Measurements from ENCODE around the gene CHURC1. TPM values are rescaled to one million over a fixed set of nuclear protein-coding genes. Genes with fewer than 3 reads are reported as not detected.

The CHURC1 gene
- total RNA-seq, 2 donors from 2014 or later, result 115 to 128 TPM

DNA sequence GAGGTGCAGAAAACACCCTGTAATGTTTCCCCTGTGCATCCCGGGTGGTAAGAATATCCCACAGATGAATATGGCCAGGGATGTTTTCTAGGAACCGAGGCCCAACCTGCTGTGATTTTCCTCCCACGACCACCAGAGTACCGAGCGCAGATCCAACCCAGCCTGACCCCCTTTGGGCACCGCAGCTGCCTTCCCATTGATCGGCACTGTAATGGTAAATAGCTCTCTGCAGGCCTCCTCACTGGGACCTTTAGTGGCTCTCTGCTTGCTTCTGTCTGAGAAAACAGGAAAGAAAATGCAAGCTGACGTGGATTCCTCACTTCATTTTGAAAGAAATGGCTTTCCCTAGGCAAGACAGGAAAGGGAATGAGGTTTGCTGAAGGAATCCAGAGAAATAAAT, 60.3 kb downstream of the CHURC1 start:
- H3K36me3 ChIP-seq, result no peaks in the 10 kb centered on the region
- DNase-seq (ENCODE audit: low spot score) (no peak), ATAC-seq (ENCODE audit: insufficient number of reproducible peaks, low FRiP score, low read depth) (no peak)
- H3K4me3 ChIP-seq, result no peak overlapping the region
- H3K9me3 ChIP-seq, result no peaks in the 10 kb centered on the region
- peaks cover 6 to 17% of the 10 kb centered on the region in 2 donors for H3K4me1 ChIP-seq (ENCODE audit: control insufficient read depth in 1 of 2, low read depth in 2 of 2)
- H3K27me3 ChIP-seq (replicated peaks; ENCODE audit: insufficient read depth), result no peaks in the 10 kb centered on the region
- TF ChIP-seq, protein P1, sequence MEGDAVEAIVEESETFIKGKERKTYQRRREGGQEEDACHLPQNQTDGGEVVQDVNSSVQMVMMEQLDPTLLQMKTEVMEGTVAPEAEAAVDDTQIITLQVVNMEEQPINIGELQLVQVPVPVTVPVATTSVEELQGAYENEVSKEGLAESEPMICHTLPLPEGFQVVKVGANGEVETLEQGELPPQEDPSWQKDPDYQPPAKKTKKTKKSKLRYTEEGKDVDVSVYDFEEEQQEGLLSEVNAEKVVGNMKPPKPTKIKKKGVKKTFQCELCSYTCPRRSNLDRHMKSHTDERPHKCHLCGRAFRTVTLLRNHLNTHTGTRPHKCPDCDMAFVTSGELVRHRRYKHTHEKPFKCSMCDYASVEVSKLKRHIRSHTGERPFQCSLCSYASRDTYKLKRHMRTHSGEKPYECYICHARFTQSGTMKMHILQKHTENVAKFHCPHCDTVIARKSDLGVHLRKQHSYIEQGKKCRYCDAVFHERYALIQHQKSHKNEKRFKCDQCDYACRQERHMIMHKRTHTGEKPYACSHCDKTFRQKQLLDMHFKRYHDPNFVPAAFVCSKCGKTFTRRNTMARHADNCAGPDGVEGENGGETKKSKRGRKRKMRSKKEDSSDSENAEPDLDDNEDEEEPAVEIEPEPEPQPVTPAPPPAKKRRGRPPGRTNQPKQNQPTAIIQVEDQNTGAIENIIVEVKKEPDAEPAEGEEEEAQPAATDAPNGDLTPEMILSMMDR (IDR thresholded peaks at IDR 0.05), result no peak
- no peak overlapping the region for H3K27ac ChIP-seq

DNA sequence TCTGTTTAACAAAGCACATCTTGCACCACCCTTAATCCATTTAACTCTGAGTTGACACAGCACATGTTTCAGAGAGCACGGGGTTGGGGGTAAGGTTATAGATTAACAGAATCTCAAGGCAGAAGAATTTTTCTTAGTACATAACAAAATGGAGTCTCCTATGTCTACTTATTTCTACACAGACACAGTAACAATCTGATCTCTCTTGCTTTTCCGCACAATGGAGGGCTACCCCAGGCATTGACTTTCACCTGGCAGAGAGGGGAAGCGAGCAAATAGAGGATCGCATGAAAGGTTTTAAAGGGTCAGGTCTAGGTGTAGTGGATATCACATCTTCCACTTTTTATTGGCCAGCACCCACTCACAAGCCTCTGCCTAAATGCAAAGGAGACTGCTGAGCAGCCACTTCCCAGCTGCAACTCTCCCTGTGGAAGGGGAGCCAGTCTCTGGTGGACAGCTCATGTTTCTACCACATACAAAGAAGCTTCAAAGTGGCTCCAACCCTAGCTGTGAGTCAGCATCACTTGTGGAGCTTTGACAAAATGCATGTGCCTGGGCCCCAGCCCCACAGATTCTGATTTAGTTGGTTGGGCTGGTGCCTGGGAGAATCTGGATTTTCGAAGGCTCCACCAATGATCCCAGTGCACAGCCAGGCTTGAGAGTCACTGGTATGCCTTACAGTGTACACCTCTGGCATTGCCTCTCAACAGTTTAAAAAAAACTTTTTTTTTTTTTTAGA, 65.2 kb downstream of the CHURC1 start:
- TF ChIP-seq, protein P1 (IDR thresholded peaks at IDR 0.05), result no peak
- ATAC-seq (ENCODE audit: insufficient number of reproducible peaks, low FRiP score, low read depth), result no peak
- H3K4me3 ChIP-seq, result no peak overlapping the region

DNA sequence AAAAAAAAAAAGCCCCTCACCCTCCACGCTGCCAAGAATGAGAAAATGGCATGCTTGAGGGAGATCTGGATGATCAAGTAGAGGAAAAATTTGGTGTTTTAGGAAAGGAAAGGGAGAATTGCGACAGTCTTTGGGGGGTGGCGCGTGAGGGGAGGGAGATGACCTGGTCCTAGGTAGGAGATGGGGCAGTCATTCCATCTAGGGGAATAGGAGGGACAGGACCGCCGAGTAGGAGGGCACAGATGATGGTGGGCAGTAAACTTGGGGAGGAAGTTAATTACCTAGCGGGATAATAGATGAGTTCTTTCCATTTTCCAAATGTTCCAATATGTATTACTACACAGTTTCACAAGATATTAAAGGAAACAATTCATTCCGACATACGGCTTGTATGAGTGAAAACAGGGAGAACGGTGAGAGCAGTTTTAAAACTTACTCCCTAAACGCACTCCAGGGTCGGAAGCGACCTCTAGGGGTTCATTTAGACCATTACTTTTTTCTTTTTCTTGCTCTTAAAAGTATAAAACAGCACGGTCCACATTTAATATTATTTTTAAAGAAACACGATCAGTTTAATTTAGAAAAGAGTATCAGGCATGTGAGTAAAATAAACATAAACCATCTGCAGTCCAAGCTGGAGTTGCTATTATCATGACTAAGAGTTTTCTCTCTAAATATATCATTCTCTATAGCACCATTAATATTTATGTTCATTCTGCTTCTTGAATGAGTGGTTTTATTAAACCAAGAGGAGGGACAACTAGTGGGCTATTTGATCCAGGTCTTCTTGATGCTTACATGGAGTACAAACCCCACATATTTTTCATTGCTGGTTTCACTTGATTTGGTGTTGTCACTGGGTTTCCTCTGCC, 69.4 kb downstream of the CHURC1 start:
- Histone ChIP-seq H3K4me3 (peak overlapping the region; percentile 48), H3K27ac (no peak overlapping the region), H3K9me3 (no peaks in the 10 kb centered on the region), H3K27me3 (replicated peaks; ENCODE audit: insufficient read depth) (no peaks in the 10 kb centered on the region), H3K36me3 (no peaks in the 10 kb centered on the region), H3K4me1 (ENCODE audit: control insufficient read depth in 1 of 2, low read depth in 2 of 2) (peaks cover 7 to 17% of the 10 kb centered on the region in 2 donors)
- ATAC-seq (ENCODE audit: insufficient number of reproducible peaks, low FRiP score, low read depth), result no peak
- TF ChIP-seq, protein P1 (IDR thresholded peaks at IDR 0.05), result peak; percentile 57
- no peak for DNase-seq (ENCODE audit: low spot score)

More for the DNA sequence above, 65.2 kb downstream of the CHURC1 start:
- no peaks in the 10 kb centered on the region for H3K27me3 ChIP-seq (replicated peaks; ENCODE audit: insufficient read depth)
- no peaks in the 10 kb centered on the region for H3K9me3 ChIP-seq
- H3K27ac ChIP-seq, result no peak overlapping the region
- no peak for DNase-seq (ENCODE audit: low spot score)
- peaks cover 0 to 3% of the 10 kb centered on the region in 2 donors for H3K4me1 ChIP-seq (ENCODE audit: control insufficient read depth in 1 of 2, low read depth in 2 of 2)
- H3K36me3 ChIP-seq, result no peaks in the 10 kb centered on the region

Other genes with a start within 250 kb of the CHURC1 start
- gene PLEKHG3, start 210.0 kb upstream of the CHURC1 start, total RNA-seq, result 10 to 100 TPM; 63.2 to 71.5 TPM
- 1 to 10 TPM; 5.6 to 9.9 TPM for gene SPTB, start 34.5 kb upstream of the CHURC1 start, total RNA-seq
- gene GPX2, start 28.3 kb downstream of the CHURC1 start, total RNA-seq, result 1 to 10 TPM in 1 of 2 donors, not detected in 1; 5.0 TPM
- gene RAB15, start 57.9 kb downstream of the CHURC1 start, total RNA-seq, result 1 to 10 TPM; 3.2 to 7.8 TPM
- gene FNTB, start 72.4 kb downstream of the CHURC1 start, total RNA-seq, result 10 to 100 TPM in 1 of 2 donors, 1 to 10 TPM in 1; 6.8 to 18.3 TPM
- gene MAX, start 188.1 kb downstream of the CHURC1 start, total RNA-seq, result 10 to 100 TPM; 33.2 to 52.8 TPM